ENCODE results near the gene SLC6A17.

The SLC6A17 gene

GRCh38 chr1:110135666-110136065 is 14.6 kb upstream of the SLC6A17 start:
- DNase-seq, result no peak

GRCh38 chr1:110136911-110137310 is 13.4 kb upstream of the SLC6A17 start:
- no peak for DNase-seq

GRCh38 chr1:110138956-110139355 is 11.3 kb upstream of the SLC6A17 start:
- DNase-seq, result no peak

- DNase-seq, result no peak
Measured at GRCh38 chr1:110144366-110144765, 5.9 kb upstream of the SLC6A17 start.

- DNase-seq, result no peak
Measured at GRCh38 chr1:110148961-110149360, 1.3 kb upstream of the SLC6A17 start.

- DNase-seq, result no peak
Measured at GRCh38 chr1:110151175-110151669, 928 bp downstream of the SLC6A17 start.

- DNase-seq, result no peak
Measured at GRCh38 chr1:110152133-110152785, 2.0 kb downstream of the SLC6A17 start.

GRCh38 chr1:110153407-110153950 is 3.2 kb downstream of the SLC6A17 start:
- DNase-seq, result no peak

GRCh38 chr1:110155878-110156522 is 5.7 kb downstream of the SLC6A17 start:
- DNase-seq, result peak; percentile 84

- DNase-seq, result no peak
Measured at GRCh38 chr1:110158261-110158660, 8.0 kb downstream of the SLC6A17 start.

- no peak for DNase-seq
Measured at GRCh38 chr1:110159168-110159567, 8.9 kb downstream of the SLC6A17 start.

- no peak for DNase-seq
Measured at GRCh38 chr1:110160538-110161100, 10.3 kb downstream of the SLC6A17 start.

GRCh38 chr1:110161165-110161564 is 10.9 kb downstream of the SLC6A17 start:
- no peak for DNase-seq

GRCh38 chr1:110161849-110162248 is 11.6 kb downstream of the SLC6A17 start:
- DNase-seq, result no peak

GRCh38 chr1:110163591-110163990 is 13.3 kb downstream of the SLC6A17 start:
- no peak for DNase-seq

GRCh38 chr1:110164725-110165350 is 14.5 kb downstream of the SLC6A17 start:
- DNase-seq, result no peak

- no peak for DNase-seq
Measured at GRCh38 chr1:110165761-110166231, 15.5 kb downstream of the SLC6A17 start.

- DNase-seq, result no peak
Measured at GRCh38 chr1:110166861-110167260, 16.6 kb downstream of the SLC6A17 start.

- DNase-seq, result no peak
Measured at GRCh38 chr1:110170766-110171733, 20.8 kb downstream of the SLC6A17 start.

GRCh38 chr1:110172001-110172400 is 21.7 kb downstream of the SLC6A17 start:
- DNase-seq, result no peak

GRCh38 chr1:110173466-110174105 is 23.3 kb downstream of the SLC6A17 start:
- DNase-seq, result no peak

- DNase-seq, result no peak
Measured at GRCh38 chr1:110174961-110175360, 24.7 kb downstream of the SLC6A17 start.

Measured in femur (tissue), 1 donor.